ENCODE results near the gene RETREG1.

DNA sequence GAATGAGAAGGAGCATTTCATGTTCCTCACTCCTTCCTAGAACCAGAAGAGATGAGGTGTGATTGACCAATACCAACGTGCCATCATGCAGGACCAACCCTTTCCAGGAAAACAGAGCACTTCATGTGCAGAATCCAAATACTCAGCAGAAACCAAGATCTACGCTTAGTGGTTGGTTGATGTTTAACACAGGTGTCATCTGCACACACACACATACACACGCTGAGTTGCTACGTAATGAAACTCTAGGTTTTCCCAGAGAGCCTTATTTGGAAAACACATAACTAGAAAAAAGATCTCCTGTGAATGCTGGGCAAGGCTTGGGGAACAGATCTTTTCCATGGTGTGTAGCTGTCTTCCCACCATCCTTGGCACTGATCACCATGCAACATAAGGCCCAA lies 130.1 kb downstream of the RETREG1 start:
- TF ChIP-seq GATA2 (IDR thresholded peaks at IDR 0.05; ENCODE audit: insufficient read depth, insufficient read length, low read depth, low read length) (no peak), POLR2A (IDR thresholded peaks at IDR 0.05; ENCODE audit: low read depth, low read length) (no peak)
- TF ChIP-seq, protein P1, sequence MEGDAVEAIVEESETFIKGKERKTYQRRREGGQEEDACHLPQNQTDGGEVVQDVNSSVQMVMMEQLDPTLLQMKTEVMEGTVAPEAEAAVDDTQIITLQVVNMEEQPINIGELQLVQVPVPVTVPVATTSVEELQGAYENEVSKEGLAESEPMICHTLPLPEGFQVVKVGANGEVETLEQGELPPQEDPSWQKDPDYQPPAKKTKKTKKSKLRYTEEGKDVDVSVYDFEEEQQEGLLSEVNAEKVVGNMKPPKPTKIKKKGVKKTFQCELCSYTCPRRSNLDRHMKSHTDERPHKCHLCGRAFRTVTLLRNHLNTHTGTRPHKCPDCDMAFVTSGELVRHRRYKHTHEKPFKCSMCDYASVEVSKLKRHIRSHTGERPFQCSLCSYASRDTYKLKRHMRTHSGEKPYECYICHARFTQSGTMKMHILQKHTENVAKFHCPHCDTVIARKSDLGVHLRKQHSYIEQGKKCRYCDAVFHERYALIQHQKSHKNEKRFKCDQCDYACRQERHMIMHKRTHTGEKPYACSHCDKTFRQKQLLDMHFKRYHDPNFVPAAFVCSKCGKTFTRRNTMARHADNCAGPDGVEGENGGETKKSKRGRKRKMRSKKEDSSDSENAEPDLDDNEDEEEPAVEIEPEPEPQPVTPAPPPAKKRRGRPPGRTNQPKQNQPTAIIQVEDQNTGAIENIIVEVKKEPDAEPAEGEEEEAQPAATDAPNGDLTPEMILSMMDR (IDR thresholded peaks at IDR 0.05; ENCODE audit: extremely low read depth in 1 of 2, insufficient read depth in 1 of 2, low read depth in 1 of 2, low read length in 2 of 2) = no peak
